ENCODE measurements around the gene ACTL7B.

DNA sequence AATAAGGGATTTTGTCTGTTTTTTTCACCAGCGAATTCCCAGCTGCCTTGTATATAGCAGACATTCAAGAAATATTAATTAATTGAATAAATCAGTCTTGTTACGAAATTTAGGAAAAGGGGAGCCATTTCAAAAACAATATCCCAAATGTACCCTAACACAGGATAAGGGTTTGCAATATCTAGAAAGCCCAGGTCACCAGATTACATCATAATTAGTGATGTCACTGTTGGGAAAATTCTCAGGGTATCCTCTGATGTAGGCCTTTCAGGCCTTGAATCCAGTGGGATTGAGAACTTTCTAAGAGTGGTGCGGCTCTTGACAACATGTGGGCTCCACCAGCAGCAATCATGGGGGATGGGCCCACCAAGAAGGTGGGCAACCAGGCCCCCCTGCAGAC is 6.2 kb upstream of the ACTL7B start, which contains the start of gene ACTL7A:
- TF ChIP-seq, protein P1, sequence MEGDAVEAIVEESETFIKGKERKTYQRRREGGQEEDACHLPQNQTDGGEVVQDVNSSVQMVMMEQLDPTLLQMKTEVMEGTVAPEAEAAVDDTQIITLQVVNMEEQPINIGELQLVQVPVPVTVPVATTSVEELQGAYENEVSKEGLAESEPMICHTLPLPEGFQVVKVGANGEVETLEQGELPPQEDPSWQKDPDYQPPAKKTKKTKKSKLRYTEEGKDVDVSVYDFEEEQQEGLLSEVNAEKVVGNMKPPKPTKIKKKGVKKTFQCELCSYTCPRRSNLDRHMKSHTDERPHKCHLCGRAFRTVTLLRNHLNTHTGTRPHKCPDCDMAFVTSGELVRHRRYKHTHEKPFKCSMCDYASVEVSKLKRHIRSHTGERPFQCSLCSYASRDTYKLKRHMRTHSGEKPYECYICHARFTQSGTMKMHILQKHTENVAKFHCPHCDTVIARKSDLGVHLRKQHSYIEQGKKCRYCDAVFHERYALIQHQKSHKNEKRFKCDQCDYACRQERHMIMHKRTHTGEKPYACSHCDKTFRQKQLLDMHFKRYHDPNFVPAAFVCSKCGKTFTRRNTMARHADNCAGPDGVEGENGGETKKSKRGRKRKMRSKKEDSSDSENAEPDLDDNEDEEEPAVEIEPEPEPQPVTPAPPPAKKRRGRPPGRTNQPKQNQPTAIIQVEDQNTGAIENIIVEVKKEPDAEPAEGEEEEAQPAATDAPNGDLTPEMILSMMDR (IDR thresholded peaks at IDR 0.05): no peak
- no peak for TF ChIP-seq EP300 (IDR thresholded peaks at IDR 0.05)
- TF ChIP-seq POLR2A (IDR thresholded peaks at IDR 0.05): no peak
- TF ChIP-seq POLR2AphosphoS5 (IDR thresholded peaks at IDR 0.05): no peak

All from suprapubic skin (tissue), 4 donors.